Liver (tissue), 9 donors: ENCODE measurements around the gene RNU5D-1. TPM values are rescaled to one million over a fixed set of nuclear protein-coding genes. Genes with fewer than 3 reads are reported as not detected.

Experiments
- DNase-seq: peaks from one replicate; pipeline ENCODE4 v3.0.0-alpha.2; 2017; ENCODE audit warnings: low spot score
- H3K27ac ChIP-seq, 2 donors: one replicate each; pipeline ENCODE4 v1.7.0; 2013; ENCODE audit warnings: inconsistent platforms in 2 of 2, low read length in 2 of 2, control low read depth in 1 of 2, low read depth in 1 of 2, mild to moderate bottlenecking in 1 of 2
- H3K27me3 ChIP-seq, 4 donors: one replicate each; pipeline versions ENCODE4 v1.6.1 to v1.7.0; 2013; ENCODE audit warnings: low read length in 3 of 4, inconsistent platforms in 1 of 4, mild to moderate bottlenecking in 1 of 4, moderate library complexity in 1 of 4; ENCODE audit not compliant: control insufficient read depth in 4 of 4, insufficient read depth in 4 of 4
- H3K36me3 ChIP-seq, 4 donors: one replicate each; pipeline versions ENCODE4 v1.6.1 to v1.7.0; 2013; ENCODE audit warnings: low read length in 3 of 4, mild to moderate bottlenecking in 3 of 4, low read depth in 1 of 4, moderate library complexity in 1 of 4; ENCODE audit not compliant: control insufficient read depth in 4 of 4, insufficient read depth in 3 of 4
- H3K4me1 ChIP-seq, 4 donors: one replicate each; pipeline versions ENCODE4 v1.6.1 to v1.7.0; 2013; ENCODE audit warnings: low read length in 3 of 4, mild to moderate bottlenecking in 3 of 4, moderate library complexity in 1 of 4; ENCODE audit not compliant: control insufficient read depth in 4 of 4, insufficient read depth in 4 of 4
- H3K4me3 ChIP-seq, 3 donors: one replicate each; pipeline versions ENCODE4 v1.6.1 to v1.7.0; 2013; ENCODE audit warnings: low read length in 3 of 3, control low read depth in 1 of 3, low read depth in 1 of 3, mild to moderate bottlenecking in 1 of 3
- H3K9ac ChIP-seq, 2 donors: one replicate each; pipeline ENCODE4 v1.7.0; 2013; ENCODE audit warnings: low read length in 2 of 2, mild to moderate bottlenecking in 2 of 2, moderate library complexity in 2 of 2, control low read depth in 1 of 2, low read depth in 1 of 2
- H3K9me3 ChIP-seq, 4 donors: one replicate each; pipeline versions ENCODE4 v1.6.1 to v1.7.0; 2013; ENCODE audit warnings: low read length in 3 of 4; ENCODE audit not compliant: control insufficient read depth in 4 of 4
- EGR1 ChIP-seq, 2 donors: IDR thresholded peaks; 2 replicates each; pipeline ENCODE4 v1.6.1; 2016 to 2018; ENCODE audit warnings: antibody characterized with exemption in 2 of 2, low read depth in 2 of 2
- FOXA1 ChIP-seq: IDR thresholded peaks from 2 replicates; pipeline ENCODE4 v1.6.1; 2016; ENCODE audit warnings: antibody characterized with exemption
- FOXA2 ChIP-seq: IDR thresholded peaks from 2 replicates; pipeline ENCODE4 v1.6.1; 2016; ENCODE audit warnings: antibody characterized with exemption
- GABPA ChIP-seq, 2 donors: IDR thresholded peaks in 1 of 2; conservative IDR thresholded peaks in 1 of 2; 2 replicates each; pipeline ENCODE4 v1.6.1; 2016; ENCODE audit warnings: antibody characterized with exemption in 2 of 2, mild to moderate bottlenecking in 1 of 2, moderate library complexity in 1 of 2
- HNF4A ChIP-seq, 2 donors: conservative IDR thresholded peaks; 2 replicates each; pipeline ENCODE4 v1.6.1; 2016; ENCODE audit warnings: antibody characterized with exemption in 2 of 2, mild to moderate bottlenecking in 2 of 2
- HNF4G ChIP-seq: IDR thresholded peaks from 2 replicates; pipeline ENCODE4 v1.6.1; 2016; ENCODE audit warnings: antibody characterized with exemption
- JUND ChIP-seq, 2 donors: IDR thresholded peaks; 2 replicates each; pipeline ENCODE4 v1.6.1; 2016; ENCODE audit warnings: antibody characterized with exemption in 2 of 2
- NR2F2 ChIP-seq: IDR thresholded peaks from 2 replicates; pipeline ENCODE4 v1.6.1; 2016; ENCODE audit warnings: antibody characterized with exemption
- RAD21 ChIP-seq, 2 donors: IDR thresholded peaks; 2 replicates each; pipeline ENCODE4 v1.6.1; 2016; ENCODE audit warnings: antibody characterized with exemption in 2 of 2, mild to moderate bottlenecking in 2 of 2
- RXRA ChIP-seq, 2 donors: IDR thresholded peaks; 2 replicates each; pipeline ENCODE4 v1.6.1; 2017 to 2018; ENCODE audit warnings: antibody characterized with exemption in 2 of 2, mild to moderate bottlenecking in 1 of 2
- SP1 ChIP-seq: IDR thresholded peaks from 2 replicates; pipeline ENCODE4 v1.6.1; 2018; ENCODE audit warnings: antibody characterized with exemption, mild to moderate bottlenecking
- TAF1 ChIP-seq: conservative IDR thresholded peaks from 2 replicates; pipeline ENCODE4 v1.6.1; 2016; ENCODE audit warnings: antibody characterized with exemption, mild to moderate bottlenecking
- YY1 ChIP-seq: IDR thresholded peaks from 2 replicates; pipeline ENCODE4 v1.6.1; 2016; ENCODE audit warnings: antibody characterized with exemption, mild to moderate bottlenecking
- WGBS: extraction: QIAGEN DNeasy Blood & Tissue Kit; methylation state at CpG from one replicate; pipeline ENCODE4 v1.1.7; 2013; 5-methylcytosine and 5-hydroxymethylcytosine counted together
- polyA plus RNA-seq, 2 donors: library from polyadenylated mRNA; stranded (reverse) in 1 of 2; unstranded in 1 of 2; fragments of 200-250 nt in 1 of 2; fragments of >200 nt in 1 of 2; fragmentation: Nextera tagmentation in 1 of 2; extraction: Ambion mirVana in 1 of 2; gene quantifications; one replicate each; pipeline versions ENCODE4 v1.2.1 to v1.2.3, GENCODE V29; 2013 to 2015
- total RNA-seq, 2 donors: library from RNA; depleted of rRNA; stranded (reverse); fragments of >200 nt; gene quantifications; one replicate each; pipeline ENCODE4 v1.2.3, GENCODE V29; 2014
- TF ChIP-seq, protein P1 (sequence below): IDR thresholded peaks from 2 replicates; pipeline ENCODE4 v1.6.1; 2016; ENCODE audit warnings: antibody characterized with exemption
- TF ChIP-seq, protein P2 (sequence below): IDR thresholded peaks from 2 replicates; pipeline ENCODE4 v1.6.1; 2016; ENCODE audit warnings: antibody characterized with exemption
- TF ChIP-seq, protein P3 (sequence below): IDR thresholded peaks from 2 replicates; pipeline ENCODE4 v1.6.1; 2016; ENCODE audit warnings: antibody characterized with exemption, mild to moderate bottlenecking
- TF ChIP-seq, protein P4 (sequence below): fragments of 150-350 bp; IDR thresholded peaks from 2 replicates; pipeline ENCODE4 v1.5.1; 2017; ENCODE audit warnings: improper control_type of control experiment, low read depth, low read length; ENCODE audit not compliant: missing input control
- TF ChIP-seq, protein P5 (sequence below): IDR thresholded peaks from 2 replicates; pipeline ENCODE4 v1.6.1; 2016; ENCODE audit warnings: antibody characterized with exemption
- donor health status: healthy.
- donor health status: healthy.
- donor health status: healthy.
- donor health status: healthy.
- donor health status: healthy.

RNU5D-1 gene
- total and polyA plus RNA-seq, 4 donors: not detected

DNA sequence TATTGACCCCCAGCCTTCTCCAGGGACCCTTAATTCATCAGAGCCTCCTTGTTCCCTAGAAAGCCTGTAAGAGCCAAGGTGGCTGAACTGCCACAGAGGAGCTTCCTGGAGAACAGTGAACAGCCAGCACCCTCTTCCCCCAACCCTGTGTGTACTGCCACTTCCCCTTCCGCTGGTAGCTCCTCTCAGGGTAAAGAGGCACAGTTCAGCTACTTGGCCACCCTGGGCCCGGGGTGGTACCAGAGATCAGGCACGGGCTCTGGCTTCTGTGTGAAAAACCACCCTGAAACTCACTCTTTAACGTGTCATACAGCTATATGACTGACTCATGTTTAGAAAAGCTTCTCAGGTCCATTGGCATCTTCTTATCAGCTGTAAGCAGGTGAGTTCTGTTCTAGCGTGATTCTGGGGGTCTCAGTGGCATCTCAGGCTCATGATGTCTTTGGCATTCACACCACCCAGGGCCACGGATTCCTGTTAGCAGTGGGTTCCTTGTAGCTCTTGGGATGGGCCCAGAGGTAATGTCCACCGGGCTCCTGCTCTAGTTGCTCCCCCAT lies 34.1 kb downstream of the RNU5D-1 start:
- 78% methylated on average over 7 of the region's 7 CpGs for WGBS
- Histone ChIP-seq H3K27ac (no peak overlapping the region), H3K36me3 (no peaks in the 10 kb centered on the region), H3K9ac (no peak overlapping the region), H3K4me3 (no peak overlapping the region), H3K4me1 (peaks cover 2 to 5% (median 4%) of the 10 kb centered on the region in 4 donors), H3K27me3 (no peaks in the 10 kb centered on the region), H3K9me3 (no peaks in the 10 kb centered on the region)
- TF ChIP-seq, protein P1, sequence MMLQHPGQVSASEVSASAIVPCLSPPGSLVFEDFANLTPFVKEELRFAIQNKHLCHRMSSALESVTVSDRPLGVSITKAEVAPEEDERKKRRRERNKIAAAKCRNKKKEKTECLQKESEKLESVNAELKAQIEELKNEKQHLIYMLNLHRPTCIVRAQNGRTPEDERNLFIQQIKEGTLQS: no peak
- TF ChIP-seq, protein P2, sequence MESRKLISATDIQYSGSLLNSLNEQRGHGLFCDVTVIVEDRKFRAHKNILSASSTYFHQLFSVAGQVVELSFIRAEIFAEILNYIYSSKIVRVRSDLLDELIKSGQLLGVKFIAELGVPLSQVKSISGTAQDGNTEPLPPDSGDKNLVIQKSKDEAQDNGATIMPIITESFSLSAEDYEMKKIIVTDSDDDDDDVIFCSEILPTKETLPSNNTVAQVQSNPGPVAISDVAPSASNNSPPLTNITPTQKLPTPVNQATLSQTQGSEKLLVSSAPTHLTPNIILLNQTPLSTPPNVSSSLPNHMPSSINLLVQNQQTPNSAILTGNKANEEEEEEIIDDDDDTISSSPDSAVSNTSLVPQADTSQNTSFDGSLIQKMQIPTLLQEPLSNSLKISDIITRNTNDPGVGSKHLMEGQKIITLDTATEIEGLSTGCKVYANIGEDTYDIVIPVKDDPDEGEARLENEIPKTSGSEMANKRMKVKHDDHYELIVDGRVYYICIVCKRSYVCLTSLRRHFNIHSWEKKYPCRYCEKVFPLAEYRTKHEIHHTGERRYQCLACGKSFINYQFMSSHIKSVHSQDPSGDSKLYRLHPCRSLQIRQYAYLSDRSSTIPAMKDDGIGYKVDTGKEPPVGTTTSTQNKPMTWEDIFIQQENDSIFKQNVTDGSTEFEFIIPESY: no peak
- TF ChIP-seq, protein P3, sequence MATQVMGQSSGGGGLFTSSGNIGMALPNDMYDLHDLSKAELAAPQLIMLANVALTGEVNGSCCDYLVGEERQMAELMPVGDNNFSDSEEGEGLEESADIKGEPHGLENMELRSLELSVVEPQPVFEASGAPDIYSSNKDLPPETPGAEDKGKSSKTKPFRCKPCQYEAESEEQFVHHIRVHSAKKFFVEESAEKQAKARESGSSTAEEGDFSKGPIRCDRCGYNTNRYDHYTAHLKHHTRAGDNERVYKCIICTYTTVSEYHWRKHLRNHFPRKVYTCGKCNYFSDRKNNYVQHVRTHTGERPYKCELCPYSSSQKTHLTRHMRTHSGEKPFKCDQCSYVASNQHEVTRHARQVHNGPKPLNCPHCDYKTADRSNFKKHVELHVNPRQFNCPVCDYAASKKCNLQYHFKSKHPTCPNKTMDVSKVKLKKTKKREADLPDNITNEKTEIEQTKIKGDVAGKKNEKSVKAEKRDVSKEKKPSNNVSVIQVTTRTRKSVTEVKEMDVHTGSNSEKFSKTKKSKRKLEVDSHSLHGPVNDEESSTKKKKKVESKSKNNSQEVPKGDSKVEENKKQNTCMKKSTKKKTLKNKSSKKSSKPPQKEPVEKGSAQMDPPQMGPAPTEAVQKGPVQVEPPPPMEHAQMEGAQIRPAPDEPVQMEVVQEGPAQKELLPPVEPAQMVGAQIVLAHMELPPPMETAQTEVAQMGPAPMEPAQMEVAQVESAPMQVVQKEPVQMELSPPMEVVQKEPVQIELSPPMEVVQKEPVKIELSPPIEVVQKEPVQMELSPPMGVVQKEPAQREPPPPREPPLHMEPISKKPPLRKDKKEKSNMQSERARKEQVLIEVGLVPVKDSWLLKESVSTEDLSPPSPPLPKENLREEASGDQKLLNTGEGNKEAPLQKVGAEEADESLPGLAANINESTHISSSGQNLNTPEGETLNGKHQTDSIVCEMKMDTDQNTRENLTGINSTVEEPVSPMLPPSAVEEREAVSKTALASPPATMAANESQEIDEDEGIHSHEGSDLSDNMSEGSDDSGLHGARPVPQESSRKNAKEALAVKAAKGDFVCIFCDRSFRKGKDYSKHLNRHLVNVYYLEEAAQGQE: no peak
- no peak for TF ChIP-seq EGR1 (IDR thresholded peaks at IDR 0.05; ENCODE audit: low read depth in 2 of 2)
- TF ChIP-seq SP1: no peak
- TF ChIP-seq HNF4G: no peak
- TF ChIP-seq FOXA2: no peak
- no peak for TF ChIP-seq NR2F2
- no peak for TF ChIP-seq RAD21 (IDR thresholded peaks at IDR 0.05)
- TF ChIP-seq YY1: no peak
- no peak for TF ChIP-seq TAF1
- no peak for TF ChIP-seq JUND (IDR thresholded peaks at IDR 0.05)
- TF ChIP-seq FOXA1: no peak
- no peak for TF ChIP-seq HNF4A (conservative IDR thresholded peaks at IDR 0.05)
- no peak for TF ChIP-seq GABPA (IDR thresholded peaks at IDR 0.05 in 1 of 2, conservative IDR thresholded peaks at IDR 0.05 in 1 of 2)
- TF ChIP-seq, protein P4, sequence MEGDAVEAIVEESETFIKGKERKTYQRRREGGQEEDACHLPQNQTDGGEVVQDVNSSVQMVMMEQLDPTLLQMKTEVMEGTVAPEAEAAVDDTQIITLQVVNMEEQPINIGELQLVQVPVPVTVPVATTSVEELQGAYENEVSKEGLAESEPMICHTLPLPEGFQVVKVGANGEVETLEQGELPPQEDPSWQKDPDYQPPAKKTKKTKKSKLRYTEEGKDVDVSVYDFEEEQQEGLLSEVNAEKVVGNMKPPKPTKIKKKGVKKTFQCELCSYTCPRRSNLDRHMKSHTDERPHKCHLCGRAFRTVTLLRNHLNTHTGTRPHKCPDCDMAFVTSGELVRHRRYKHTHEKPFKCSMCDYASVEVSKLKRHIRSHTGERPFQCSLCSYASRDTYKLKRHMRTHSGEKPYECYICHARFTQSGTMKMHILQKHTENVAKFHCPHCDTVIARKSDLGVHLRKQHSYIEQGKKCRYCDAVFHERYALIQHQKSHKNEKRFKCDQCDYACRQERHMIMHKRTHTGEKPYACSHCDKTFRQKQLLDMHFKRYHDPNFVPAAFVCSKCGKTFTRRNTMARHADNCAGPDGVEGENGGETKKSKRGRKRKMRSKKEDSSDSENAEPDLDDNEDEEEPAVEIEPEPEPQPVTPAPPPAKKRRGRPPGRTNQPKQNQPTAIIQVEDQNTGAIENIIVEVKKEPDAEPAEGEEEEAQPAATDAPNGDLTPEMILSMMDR: no peak
- TF ChIP-seq, protein P5, sequence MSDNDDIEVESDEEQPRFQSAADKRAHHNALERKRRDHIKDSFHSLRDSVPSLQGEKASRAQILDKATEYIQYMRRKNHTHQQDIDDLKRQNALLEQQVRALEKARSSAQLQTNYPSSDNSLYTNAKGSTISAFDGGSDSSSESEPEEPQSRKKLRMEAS: no peak
- no peak for TF ChIP-seq RXRA (IDR thresholded peaks at IDR 0.05)
- DNase-seq: no peak
